ENCODE measurements around the gene ITGA3.
A peak's percentile ranks its signal among the peaks of the same experiment; 100 is the strongest.
"Not testable (repeated sequence)": the region's sequence is repeated elsewhere in the genome, so short reads cannot be mapped to it uniquely, and the experiment has no call there.

ITGA3 gene

DNA sequence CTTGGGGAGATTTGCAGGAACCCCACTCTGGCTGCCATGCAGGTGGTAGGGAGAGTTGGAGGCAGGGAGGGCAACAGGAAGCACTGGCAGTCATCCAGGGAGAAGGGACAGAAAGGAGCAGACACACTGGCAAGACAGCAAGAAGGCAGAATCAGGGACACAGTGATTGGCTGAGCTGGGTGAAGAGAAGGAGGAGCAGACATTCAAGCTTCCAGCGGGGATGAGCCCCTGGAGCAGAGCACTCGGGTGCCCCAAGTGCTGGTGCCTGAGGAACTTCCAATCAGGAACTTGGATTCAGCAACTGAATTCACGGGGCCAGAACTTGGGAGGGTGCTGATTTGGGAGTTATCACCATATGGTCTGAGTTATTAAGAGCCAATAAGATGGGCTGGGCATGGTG, 6.3 kb upstream of the ITGA3 start:
- DNase-seq (ENCODE audit: low read depth, low spot score) = no peak
- no peak overlapping the region for H3K4me3 ChIP-seq (ENCODE audit: low read length)

DNA sequence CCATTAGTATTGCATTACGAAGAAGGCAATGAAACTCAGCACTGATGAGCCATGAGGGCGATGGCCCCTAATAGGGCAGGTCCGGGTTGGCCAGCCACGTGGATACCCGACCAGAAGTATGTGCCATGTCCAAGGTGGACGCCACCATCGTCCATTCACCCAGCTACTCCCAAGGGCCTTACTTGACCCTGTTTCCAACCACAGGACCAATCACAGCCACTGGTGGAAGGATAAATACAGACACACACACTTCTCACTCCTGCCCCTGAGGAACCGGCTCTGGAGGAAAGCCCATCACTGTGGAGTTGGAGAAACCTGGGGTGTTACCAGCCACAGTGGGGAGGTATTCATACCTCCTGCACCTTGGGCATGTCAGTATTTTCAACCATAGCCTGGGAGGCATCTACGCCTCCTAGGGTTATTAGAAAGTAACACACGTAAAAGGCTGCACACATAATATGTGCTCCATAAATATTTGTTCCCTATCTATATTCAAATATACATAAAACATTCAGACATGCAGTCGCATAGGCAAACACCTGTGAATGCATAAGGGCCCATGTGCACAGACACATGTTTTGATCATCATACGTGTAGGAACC, 5.4 kb upstream of the ITGA3 start:
- H3K4me3 ChIP-seq (ENCODE audit: low read length) = no peak overlapping the region
- DNase-seq (ENCODE audit: low read depth, low spot score) = no peak

DNA sequence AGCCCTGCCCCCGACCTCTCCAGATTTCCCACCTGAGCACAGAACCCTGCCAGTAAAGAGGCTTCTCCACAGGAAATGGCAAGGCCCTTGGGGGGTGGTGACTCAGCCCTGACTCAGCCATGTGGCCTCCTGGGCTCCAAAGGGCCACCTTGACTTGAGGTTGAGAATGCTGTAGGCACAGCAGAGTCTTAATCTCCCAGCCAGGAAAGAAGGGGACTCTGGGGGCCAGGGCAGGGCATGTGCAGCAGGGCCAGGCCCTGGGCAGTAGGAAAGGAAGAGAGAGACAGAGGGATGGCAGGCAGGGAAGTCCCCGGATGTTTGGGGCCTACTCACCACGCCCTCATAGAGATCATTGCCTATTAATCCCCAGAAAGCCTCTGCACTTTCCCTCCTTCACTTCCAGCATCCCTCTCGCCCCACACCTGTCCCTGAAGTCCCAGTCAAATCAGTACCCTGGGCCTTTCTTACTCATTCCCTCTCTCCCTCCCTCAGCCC, 4.8 kb upstream of the ITGA3 start:
- no peak overlapping the region for H3K4me3 ChIP-seq (ENCODE audit: low read length)
- peak; percentile 37 for DNase-seq (ENCODE audit: low read depth, low spot score)

DNA sequence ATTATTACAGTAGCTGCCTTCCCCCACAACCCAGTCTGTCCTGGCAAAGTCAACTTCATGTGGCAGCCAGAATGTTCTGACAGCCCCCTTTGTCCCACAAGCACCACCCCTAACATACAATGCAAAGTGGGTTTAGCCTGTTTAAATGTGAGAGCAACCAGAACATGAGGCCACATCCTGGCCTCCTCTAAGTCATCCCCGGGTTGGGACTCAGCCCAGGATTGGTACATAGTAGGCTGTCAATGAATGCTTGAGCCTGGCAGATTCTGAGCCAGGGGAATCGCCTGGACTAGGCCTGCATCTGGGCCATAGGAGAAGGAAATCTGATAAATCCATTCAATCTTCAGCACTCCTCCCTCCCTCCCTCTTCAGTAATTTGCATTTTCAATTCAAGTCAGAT, 4.3 kb upstream of the ITGA3 start:
- no peak overlapping the region for H3K4me3 ChIP-seq (ENCODE audit: low read length)

DNA sequence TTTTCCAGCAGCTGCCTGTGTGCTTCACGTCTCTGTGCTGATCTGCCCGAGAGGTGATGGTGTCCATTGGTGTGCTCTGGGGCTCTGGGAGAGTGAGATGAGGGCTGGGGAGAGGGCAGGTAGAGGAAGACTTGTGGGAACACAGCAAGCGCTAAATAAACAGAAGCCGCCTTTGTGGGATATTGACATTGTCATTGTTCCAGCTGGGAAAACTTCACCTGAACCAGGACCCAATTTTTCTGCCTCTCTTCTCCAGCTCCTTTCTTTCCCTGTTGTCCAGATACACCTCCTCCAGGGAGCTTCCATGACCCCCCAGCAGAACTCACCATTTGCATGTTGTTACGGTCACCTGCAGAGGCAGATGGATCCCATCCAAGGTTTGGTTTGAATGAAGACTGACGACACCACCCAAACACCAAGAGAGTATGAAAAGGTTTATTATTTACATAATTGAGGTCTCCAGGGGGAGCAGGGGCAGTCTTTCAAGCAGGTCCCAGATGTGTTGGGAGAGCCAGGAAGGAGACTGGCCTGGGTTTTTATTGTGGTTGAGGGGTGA, 3.6 kb upstream of the ITGA3 start:
- no peak for DNase-seq (ENCODE audit: low read depth, low spot score)
- no peak overlapping the region for H3K4me3 ChIP-seq (ENCODE audit: low read length)

More for the DNA sequence above, 4.3 kb upstream of the ITGA3 start:
- DNase-seq (ENCODE audit: low read depth, low spot score) = no peak

DNA sequence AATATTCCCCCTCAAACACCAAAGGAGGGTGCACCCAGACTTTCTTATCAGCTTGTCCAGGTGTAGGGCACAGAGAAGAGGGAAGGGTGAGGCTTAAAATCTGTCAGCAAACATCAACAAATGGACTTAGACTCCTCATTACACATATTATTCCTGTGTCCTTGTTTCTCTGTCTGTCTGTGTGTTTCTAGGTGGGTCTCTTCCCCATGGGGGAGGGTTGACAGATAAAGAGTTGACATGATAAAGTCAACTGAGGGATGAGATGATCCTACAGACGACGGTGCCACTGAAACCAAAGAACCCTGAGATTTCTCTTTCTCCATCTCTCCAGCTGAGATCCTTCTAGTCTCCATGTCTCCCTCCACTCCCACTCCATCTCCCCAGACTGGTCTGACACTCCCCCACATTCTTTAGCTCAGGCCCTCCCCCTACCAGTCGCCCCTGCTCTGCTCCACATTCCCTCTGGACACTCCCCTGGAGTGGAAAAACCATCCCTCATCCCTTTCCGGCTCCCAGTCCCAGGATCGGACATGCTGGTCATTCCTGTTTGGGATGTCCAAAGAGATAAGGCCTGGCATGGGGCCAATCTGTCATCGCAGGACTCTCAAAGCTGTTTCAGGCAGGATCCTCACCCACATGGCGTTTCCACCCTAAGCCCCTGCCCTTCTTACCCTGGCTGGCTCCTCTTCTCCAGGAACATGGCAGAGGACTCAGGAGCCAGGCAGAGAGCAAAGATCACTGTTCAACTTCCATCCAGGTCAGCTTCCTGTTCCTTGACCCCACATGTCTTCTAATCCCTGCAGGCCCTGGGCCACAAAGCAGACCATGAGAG, 2.9 kb upstream of the ITGA3 start:
- DNase-seq (ENCODE audit: low read depth, low spot score) = no peak
- no peak overlapping the region for H3K4me3 ChIP-seq (ENCODE audit: low read length)

DNA sequence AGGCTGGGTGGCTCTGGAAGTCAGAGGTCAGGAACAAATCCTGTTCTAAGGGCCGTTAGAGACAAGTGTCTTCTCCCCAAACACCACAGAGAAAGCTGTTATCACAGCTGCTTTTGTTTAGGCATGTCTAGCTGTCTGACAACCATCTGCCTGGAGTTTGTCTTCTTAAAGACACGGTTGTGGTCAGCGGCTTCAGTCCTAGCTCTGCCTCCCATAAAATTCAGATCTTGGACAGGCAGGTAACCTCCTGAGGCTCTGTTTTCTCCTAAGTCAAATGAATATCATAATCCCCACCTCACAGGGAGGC, 2.3 kb upstream of the ITGA3 start:
- no peak overlapping the region for H3K4me3 ChIP-seq (ENCODE audit: low read length)
- no peak for DNase-seq (ENCODE audit: low read depth, low spot score)

DNA sequence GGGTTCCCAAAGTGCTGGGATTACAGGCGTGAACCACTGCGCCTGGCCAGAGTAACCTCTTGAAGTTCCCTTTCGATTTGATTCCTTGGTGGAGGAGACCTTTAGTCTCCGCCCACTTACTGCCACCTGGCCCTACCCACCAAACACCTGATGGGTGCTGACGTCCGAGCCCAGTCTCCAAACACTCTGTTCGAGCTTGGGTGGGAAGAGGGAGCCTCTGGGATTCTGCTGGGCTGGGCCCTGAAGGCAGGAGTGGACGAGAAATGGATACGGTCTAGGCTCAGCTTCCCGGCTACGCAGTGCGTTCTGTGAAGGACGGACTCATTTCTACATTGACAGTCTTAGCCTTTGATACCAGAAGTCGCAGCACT, 870 bp upstream of the ITGA3 start:
- no peak for DNase-seq (ENCODE audit: low read depth, low spot score)

DNA sequence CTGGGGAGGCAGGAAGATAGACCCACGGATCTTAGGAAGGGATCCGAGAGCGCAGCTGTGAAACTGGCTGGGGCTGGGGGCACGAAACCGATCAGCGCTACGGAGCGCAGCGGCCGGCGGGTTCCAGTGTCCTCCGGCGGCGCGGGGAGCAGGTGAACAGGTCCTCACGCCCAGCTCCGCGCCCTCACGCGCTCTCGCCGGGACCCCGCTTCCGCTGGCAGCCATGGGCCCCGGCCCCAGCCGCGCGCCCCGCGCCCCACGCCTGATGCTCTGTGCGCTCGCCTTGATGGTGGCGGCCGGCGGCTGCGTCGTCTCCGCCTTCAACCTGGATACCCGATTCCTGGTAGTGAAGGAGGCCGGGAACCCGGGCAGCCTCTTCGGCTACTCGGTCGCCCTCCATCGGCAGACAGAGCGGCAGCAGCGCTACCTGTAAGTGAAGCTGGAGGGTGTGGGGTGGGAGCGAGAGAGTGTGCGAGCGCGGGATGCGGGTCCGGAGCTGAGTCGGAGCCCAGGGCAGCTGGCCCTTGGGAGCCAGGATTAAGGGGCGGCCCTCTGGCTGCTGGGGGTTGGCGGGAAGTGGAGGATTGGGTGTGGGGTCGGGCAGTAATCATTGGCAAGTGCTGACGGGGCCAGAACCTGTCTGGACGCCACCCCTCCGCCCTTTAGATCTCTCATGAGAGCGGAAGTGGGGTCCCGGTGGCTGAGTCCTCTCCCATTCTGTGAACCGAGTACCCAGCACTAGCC, 479 bp downstream of the ITGA3 start:
- peak overlapping the region; percentile 68 for H3K4me3 ChIP-seq (ENCODE audit: low read length)
- no peak for DNase-seq (ENCODE audit: low read depth, low spot score)

More for the DNA sequence above, 870 bp upstream of the ITGA3 start:
- peak overlapping the region; percentile 68 for H3K4me3 ChIP-seq (ENCODE audit: low read length)

DNA sequence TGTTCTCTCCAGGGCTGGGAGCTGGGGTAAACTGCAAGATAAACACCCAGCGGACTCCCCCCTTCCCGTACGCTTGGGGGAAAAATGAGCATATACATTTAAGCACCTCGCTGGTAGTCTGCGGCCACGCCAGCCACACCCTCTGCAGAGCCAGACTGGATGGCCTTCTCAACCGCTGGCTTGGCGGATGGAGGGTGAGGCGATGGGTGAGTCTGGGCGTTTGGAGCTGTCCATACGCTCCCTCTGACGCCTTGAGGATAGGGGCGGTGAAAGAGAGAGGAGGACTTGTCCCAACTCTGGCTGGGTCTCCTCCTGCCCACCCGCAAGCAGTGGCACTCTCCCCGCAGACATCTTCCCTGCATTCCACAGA, 1.0 kb downstream of the ITGA3 start:
- no peak for DNase-seq (ENCODE audit: low read depth, low spot score)
- H3K4me3 ChIP-seq (ENCODE audit: low read length) = peak overlapping the region; percentile 68

DNA sequence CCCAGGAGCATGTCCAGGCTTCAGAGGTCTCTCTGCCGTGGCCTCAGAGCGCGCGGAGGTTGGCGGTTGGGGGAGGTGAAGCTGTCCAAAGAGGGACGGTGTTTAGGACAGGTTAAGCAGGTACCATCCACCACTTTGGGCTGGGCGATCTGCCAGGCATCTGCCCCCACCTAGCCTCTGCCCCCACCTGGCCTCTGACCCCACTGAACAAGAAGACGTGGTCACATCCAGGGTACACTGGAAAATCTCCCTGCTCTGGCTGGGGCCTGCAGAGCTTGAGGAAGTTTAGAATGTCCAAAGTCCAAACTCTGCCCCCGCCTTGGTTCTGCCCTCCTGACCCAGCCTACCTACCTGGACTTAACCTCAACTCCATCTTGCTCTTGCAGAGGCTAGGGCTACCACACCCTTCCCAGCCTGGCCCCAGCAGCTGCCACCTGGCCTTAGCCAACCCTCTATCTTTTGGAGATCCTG, 1.6 kb downstream of the ITGA3 start:
- DNase-seq (ENCODE audit: low read depth, low spot score) = no peak
- no peak overlapping the region for H3K4me3 ChIP-seq (ENCODE audit: low read length)

DNA sequence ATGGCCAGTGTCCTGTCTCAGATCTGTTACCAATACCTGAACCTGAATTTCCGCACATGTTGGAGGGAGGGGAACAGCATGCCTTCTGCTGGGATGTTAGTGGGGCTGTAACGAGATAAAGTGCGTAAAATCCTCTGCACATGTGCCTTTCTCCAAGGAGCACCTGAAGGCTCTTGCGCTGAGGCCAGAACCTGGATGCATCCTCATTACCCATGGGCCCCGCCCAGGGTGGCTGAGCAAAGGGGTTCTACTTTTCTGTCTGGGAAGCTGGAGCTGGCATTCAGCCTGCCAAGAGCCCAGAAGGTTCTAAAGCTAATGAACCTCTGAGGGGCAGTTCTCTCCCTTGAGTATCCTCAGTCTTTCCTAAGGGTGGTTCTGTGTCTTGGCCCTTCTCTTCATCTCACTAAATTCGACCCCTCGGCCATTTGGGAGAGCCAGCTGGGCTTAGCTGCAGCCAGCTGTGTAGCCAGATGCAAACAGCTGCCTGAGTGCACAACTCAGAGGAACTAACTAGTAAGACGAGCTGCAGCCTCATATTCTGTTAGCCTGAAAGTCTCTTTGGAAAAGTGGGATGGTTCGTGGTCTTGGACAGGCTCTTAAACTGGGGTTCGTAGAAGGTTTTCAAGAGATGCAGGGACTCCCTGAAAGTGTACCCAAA, 2.5 kb downstream of the ITGA3 start:
- H3K4me3 ChIP-seq (ENCODE audit: low read length) = no peak overlapping the region
- DNase-seq (ENCODE audit: low read depth, low spot score) = no peak

DNA sequence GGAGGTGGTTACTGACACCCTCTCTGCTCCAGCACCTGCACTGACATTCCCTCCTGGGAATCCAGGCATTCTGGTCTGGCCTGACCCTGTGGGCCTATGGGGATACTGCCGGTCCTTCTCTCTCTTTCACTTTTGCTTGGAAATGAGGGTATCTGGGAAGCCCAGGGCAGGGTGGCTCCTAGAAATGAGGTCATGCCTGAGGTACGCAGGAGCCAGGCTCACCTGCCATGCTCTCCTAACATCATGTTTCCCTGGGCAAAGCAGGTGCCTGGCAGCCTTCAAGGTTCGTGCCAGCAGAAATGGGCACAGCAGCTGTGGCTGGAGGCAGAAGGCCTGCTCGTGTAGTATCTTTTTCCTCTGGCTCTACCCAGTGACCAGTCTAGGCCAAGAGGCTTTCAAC, 3.3 kb downstream of the ITGA3 start:
- H3K4me3 ChIP-seq (ENCODE audit: low read length) = no peak overlapping the region
- no peak for DNase-seq (ENCODE audit: low read depth, low spot score)

DNA sequence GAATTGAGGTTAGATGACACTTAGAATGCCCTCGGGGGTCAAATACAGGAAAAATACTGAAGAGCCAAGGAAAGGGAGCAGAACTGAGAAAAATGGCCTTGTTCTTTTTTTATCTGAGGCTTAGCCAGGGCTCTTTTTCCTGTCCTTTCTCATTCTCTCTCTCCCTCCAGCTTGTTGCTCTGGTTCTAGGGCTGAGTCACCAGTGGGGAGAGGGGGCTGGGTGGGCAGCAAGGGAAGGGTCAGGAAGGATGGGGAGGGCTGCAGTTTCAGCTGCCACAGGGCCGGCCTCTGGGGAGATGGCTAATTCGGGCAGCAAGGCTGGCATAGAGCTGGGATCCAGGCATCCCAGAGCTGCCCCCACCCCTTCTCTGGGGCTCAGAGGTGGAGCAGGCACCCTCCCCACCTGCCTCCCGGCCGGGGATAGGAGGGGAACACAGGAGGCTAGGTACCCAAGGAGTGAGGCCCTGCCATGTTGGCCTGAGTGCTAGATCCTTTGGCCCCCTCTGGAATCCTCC, 3.9 kb downstream of the ITGA3 start:
- no peak for DNase-seq (ENCODE audit: low read depth, low spot score)
- no peak overlapping the region for H3K4me3 ChIP-seq (ENCODE audit: low read length)

DNA sequence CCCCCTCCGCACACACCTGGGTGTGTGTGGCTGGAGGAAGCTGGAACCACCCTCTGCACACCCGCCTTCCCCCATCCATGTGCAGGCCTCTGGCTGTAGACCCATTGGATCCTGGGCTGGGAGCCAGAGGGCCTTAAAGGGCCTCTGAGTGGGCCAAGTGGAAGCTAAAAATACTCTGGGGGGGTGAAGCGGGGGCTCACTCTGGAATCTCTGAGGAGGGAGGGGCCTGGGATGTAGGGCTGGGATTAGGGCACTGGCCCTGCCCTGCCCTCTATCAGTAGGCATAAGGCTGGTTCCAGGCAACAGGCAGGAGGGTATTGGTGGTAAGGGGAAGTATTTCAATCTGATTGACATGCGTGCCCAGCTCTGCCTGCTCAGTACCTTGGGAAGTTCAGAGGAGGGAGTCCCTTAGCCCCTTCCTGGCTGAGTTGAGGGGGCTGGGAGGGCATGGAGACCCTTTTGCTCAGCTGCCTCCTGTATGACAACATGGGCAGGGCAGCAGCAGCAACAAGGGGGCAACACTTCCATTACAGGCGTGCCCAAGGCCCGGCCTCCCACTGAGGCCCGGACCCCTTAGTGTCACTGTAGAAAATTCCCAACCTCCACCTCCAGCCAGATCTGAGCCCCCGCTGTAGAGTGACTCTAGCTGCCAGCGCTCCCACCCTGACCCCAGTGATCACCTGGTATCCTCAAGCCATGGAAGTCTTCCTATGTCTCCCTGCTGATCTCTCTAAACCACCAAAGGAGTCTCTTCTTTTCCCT, 5.2 kb downstream of the ITGA3 start:
- no peak for DNase-seq (ENCODE audit: low read depth, low spot score)

DNA sequence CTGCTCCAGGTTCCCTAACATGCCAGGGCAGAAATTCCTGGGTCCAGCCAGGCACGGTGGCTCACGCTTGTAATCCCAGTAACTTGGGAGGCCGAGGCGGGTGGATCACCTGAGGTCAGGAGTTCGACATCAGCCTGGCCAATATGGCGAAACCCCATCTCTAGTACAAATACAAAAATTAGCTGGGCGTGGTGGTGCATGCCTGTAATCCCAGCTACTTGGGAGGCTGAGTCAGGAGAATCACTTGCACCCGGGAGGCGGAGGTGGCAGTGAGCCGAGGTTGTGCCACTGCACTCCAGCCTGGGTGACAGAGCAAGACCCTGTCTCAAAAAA, 5.8 kb downstream of the ITGA3 start:
- not testable (repeated sequence) for DNase-seq (ENCODE audit: low read depth, low spot score); H3K4me3 ChIP-seq (ENCODE audit: low read length)

More for the DNA sequence above, 5.2 kb downstream of the ITGA3 start:
- no peak overlapping the region for H3K4me3 ChIP-seq (ENCODE audit: low read length)

DNA sequence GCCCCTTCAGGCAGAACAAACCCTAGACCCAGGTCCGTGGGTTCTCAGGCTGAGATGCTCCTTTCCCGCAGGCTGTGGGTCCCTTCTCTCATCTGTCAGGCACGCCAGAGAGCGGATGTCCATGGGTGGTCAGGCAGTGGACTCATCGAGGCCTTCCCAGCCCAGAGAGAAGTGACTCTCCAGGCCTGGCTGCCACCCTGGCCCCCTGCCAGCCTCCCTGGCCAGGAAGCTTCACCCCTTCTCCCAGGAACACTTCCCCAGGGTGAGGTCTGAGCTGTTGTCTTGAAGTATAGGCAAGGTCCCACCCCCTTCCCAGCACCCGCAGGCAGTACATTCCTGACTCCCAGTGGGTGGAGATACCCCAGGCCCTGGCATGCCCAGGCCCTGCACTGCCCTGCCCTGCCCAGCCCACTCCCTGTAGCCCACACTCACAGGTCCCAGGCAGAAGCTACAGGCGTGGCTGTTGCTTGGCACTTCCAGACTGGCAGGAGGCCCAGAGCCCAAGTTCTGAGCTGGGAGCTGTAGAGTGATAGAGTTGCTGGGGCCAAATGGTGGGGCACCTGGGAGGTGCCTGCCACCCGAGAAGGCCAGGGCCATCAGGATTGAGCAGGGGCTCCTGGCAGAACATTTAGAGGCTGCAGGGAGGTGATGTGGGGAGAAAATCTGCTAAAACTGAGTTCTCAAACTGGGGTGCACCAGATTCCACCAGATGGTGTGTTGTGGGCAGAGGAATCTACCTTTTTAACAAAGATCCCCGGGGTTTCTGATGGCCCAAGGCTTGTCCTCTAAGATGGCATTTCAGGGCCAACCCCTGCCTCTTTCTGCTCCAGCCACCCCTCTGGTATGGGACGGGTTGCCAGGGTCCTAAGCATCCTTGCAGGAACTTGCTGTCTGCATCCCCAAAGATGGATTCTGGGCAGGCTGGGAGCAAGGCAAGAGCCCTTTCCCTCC, 6.7 kb downstream of the ITGA3 start:
- H3K4me3 ChIP-seq (ENCODE audit: low read length) = no peak overlapping the region
- no peak for DNase-seq (ENCODE audit: low read depth, low spot score)
